GM15510 (cell line): ENCODE measurements around the gene MANSC4.
A peak's percentile ranks its signal among the peaks of the same experiment; 100 is the strongest.

Experiments
- POLR2A ChIP-seq: IDR thresholded peaks from 3 replicates; pipeline ENCODE4 v1.6.1; 2011; ENCODE audit warnings: borderline replicate concordance; ENCODE audit not compliant: insufficient read length; ENCODE audit errors: extremely low read depth

MANSC4 gene

DNA sequence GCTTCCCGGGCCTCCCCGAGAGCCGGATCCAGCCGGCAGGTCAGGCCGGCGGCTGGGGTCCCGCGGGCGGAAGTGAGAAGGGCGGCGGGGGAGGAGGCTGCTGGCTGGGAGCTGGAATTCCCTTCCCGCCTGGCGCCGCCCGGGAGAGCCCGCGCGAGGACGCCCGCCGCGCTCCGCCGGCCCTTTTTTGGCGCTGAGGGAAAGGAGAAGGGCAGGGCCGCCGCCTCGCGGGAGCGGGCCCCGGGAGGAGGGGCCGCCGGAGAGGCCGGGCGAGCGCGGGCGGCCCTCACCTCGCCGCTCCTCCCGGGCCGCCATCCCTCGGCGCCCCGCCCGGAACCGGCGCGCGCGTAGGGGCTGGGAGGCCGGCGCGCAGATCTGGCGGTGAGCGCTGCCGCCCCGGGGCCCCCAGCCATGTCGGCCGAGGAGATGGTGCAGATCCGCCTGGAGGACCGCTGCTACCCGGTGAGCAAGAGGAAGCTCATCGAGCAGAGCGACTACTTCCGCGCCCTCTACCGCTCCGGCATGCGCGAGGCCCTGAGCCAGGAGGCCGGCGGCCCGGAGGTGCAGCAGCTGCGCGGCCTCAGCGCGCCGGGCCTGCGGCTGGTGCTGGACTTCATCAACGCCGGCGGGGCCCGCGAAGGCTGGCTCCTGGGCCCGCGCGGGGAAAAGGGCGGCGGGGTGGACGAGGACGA is at the start of gene MANSC4, which contains the start of gene KLHL42:
TSS of gene MANSC4 (minus strand) at position 317 of the 692 bp plus-strand sequence. CDS start 8,960 bp downstream, outside the sequence.
TSS of gene KLHL42 (plus strand) at position 314 of the 692 bp plus-strand sequence. CDS start at position 412, 98 bp downstream.
- peak; percentile 73 for TF ChIP-seq POLR2A

DNA sequence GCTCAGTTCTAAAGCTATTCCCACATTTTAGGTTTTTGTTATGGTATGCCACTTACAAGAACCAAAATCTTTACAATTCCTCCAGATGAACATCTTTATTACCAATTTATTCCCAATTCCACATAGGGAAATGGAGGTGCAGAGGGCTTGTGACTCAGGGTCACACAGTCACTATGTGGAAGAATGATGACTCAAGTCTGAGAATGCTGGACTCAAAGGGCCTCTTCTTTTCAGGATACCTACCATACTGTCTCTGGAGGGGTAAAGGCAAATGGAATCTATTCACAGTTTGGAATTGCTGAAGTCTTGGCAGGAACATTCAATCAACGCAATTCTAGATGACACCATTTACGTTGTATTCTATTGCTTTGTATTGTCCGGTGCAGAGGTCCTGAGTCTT is 48.2 kb upstream of the MANSC4 start:
- no peak for TF ChIP-seq POLR2A

DNA sequence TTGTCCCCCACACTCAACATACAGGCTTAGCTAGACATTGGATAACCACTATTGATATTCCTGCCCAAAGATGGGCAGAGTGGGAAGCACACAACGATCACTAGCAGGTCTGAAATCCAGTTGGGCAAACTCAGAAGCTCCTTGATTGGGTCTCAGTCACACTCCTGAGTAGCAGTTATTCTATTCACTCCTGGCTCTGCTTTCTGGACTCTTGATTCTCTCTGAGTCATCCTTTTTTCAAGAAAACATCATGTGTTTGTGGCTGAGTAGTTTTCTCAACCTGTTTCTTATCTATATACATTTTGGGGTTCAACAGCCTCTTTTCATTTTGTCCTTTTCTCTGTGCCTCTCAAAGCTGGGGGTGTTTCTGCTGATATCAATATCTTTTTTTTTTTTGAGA is 46.0 kb upstream of the MANSC4 start:
- TF ChIP-seq POLR2A, result no peak

DNA sequence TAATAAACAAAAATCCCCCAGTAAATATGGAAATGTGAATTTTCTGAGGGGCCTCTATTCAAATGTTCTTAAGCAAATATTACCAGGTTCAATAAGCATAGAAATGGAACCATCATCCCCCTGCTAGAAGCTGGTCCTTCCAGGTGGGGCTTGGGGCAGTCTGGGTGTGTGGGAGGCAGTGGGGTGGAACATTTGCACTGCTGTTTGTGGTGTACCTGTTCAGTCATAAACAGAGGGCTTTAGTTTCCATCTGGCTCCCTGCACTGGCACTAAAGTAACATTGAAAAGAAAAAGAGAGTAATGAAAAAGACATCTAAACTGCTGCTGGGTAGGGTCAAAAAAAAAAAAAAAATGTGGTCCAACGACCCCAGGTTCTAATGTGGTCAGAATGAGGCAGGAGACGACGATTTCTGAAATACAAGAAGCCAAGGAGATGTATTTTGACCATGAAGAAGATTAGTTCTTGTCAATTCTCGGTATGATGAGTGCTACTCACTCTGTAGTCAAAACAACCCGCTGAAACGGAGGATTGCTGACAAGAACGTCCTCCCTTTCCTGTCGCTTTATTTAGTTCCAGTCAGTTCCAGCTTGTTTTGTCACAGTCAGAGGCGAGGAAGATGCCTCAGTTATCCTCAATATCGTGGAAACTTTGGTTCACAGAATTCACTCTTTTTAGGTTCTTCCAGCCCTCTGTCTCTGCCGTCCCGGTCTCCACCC is 44.2 kb upstream of the MANSC4 start:
- no peak for TF ChIP-seq POLR2A

DNA sequence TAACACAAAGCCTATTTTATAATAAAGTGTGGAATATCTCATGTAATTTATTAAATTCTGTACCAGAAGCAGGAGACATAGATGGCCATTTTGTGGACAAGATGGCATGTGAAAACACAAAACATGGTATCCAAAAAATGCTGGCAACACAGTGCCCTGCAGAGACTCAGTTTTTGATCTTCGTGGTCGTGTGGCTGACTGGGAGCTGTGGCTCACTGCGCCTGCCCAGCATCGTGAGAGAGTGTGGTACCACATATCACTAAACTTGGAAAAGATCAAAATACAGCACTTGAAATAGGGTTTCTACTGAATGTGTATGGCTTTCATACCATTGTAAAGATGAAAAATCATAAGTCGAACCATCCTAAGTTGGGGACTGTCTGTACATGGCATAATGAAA is 43.0 kb upstream of the MANSC4 start:
- TF ChIP-seq POLR2A, result no peak

- TF ChIP-seq POLR2A, result no peak
Measured at GRCh38 chr12:27822076-27822712, 42.2 kb upstream of the MANSC4 start.

GRCh38 chr12:27821259-27821973 is 41.4 kb upstream of the MANSC4 start:
- no peak for TF ChIP-seq POLR2A

- no peak for TF ChIP-seq POLR2A
Measured at GRCh38 chr12:27820564-27820963, 40.5 kb upstream of the MANSC4 start.

DNA sequence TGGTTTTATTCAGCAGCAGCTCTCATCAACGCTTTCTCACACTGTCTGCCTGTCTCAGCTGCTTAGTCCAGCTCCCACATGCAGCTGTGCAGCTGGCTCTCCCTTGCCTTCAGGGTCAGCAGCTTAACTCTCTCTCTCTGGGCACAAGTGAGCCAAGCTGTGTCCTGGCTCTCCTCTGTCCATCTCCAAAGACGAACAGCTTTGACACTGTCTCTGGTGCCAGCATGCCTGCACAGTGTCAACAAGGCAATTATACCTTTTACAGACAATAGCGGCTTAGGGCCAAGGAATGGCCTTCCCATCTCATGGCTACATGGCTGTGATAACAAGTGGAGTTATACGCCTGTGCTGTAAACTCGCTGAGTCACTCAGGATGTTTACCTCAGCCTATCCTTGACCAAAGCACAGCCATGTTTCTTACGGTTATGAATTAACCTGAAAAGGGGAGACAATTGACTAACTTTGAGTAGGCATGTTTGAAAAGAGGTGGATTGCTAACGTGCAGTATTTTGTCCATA is 38.4 kb upstream of the MANSC4 start:
- TF ChIP-seq POLR2A, result no peak

- no peak for TF ChIP-seq POLR2A
Measured at GRCh38 chr12:27817766-27818165, 37.7 kb upstream of the MANSC4 start.

DNA sequence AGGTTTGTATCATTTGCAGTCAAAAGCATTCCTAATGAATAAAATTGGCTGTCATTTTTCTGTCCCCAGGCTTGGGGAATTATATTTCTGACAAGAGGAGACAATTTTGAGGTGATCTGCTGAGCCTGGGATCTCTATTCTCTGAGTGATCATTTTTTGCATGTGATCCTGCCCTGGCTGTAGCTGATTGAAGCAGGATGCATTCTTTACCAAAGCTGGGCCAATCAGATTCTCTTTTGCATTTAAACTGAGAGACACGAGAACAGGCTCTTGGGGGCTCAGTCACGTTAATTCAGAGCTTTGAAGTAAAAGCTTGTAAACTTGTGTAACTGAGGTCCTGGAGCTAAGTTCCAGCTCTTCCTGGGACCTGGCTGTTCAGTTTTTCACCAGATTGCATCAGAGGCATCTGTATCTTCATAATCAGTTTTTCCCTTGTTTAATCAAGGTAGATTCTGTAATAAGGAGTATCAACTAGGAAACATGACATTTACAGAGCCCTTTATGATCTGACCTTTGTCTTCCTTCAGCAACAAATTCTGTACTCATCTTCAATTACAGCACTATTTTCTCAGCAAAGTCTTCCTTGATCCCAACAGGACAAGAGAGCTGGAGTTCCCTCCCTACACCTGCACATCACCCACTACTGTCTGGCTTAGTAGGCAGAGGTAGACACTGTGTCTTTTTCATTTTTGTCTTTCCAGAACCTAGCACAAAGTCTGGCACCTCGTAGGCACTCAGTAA is 35.0 kb upstream of the MANSC4 start:
- TF ChIP-seq POLR2A, result no peak

- TF ChIP-seq POLR2A, result no peak
Measured at GRCh38 chr12:27814411-27814810, 34.4 kb upstream of the MANSC4 start.

DNA sequence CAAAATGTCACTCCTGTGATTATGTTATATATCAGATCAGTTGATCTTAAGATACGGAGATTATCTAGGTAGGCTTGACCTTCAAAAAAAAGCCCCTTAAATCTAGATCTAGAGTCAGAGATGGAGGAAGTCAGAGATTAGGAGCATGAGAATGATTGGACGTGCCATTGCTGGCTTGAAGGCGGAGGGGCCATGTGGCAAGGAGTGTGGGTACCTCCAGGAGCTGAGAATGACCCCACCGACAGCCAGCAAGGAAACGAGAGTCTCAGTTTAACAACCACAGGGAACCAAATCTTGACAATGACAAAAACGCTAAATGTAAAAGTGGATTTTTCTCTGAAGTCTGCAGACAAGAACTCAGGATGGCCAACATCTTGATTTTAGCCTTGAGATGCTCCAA is 32.5 kb upstream of the MANSC4 start:
- TF ChIP-seq POLR2A, result no peak

DNA sequence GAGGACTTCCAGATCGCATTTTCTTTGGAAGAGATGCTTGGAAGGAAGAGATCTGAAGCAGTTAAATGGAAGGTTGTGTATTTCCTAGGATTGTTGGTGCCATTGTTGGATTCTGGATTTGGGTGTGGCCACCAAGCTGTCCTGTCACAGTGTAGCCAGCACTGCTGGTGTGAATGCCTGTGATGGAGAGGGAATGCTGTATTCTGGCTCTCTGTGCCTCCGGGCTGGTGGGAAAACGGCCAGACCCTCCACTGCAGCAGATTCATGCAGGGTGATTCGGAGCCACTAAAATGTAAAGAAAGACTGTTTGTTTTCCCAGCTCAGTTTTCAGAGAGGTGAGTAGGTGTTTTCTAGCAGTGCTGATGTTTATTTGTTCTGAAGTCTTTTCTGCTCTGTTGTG is 30.7 kb upstream of the MANSC4 start:
- no peak for TF ChIP-seq POLR2A
